Kasumi-1 (cell line): Measurements from ENCODE around the gene NUDC.
"Not testable (repeated sequence)": the region's sequence is repeated elsewhere in the genome, so short reads cannot be mapped to it uniquely, and the experiment has no call there.

Source experiments
- DNase-seq, 2 experiments: peaks; one replicate each; lab custom pipeline; 2025; lab: John Stamatoyannopoulos, UW

The NUDC gene

GRCh38 chr1:26921540-26922430, at the start of gene NUDC:
TSS of gene NUDC (plus strand) at chr1:26921743. CDS start at chr1:26921849, 106 bp downstream.
- peak; percentile 94 for DNase-seq

GRCh38 chr1:26873097-26873496, 48.4 kb upstream of the NUDC start:
- not testable (repeated sequence) for DNase-seq

- no peak for DNase-seq
Measured at GRCh38 chr1:26874896-26875295, 46.6 kb upstream of the NUDC start.

GRCh38 chr1:26877326-26877725, 44.2 kb upstream of the NUDC start:
- DNase-seq, result no peak

GRCh38 chr1:26879793-26880192, 41.8 kb upstream of the NUDC start:
- DNase-seq, result no peak

- not testable (repeated sequence) for DNase-seq
Measured at GRCh38 chr1:26881611-26882010, 39.9 kb upstream of the NUDC start.

GRCh38 chr1:26882696-26883463, 38.7 kb upstream of the NUDC start:
- DNase-seq, result no peak

GRCh38 chr1:26887125-26887524, 34.4 kb upstream of the NUDC start:
- peak; percentile 59 to 73 for DNase-seq

GRCh38 chr1:26888231-26888630, 33.3 kb upstream of the NUDC start:
- no peak for DNase-seq

GRCh38 chr1:26889551-26890466, 31.7 kb upstream of the NUDC start, which contains the start of gene GPN2:
TSS of gene GPN2 (minus strand) at chr1:26890283. CDS start at chr1:26890096, 187 bp downstream.
- peak; percentile 83 to 84 for DNase-seq

GRCh38 chr1:26890467-26890796, 31.1 kb upstream of the NUDC start:
- peak in 1 of 2 experiments; percentile 49 for DNase-seq

- DNase-seq, result no peak
Measured at GRCh38 chr1:26894263-26894662, 27.3 kb upstream of the NUDC start.

GRCh38 chr1:26897351-26897750, 24.2 kb upstream of the NUDC start:
- no peak for DNase-seq

GRCh38 chr1:26900001-26900814, 21.3 kb upstream of the NUDC start, which contains the start of gene GPATCH3:
TSS of gene GPATCH3 (minus strand) at chr1:26900467. CDS start at chr1:26900442, 25 bp downstream.
- DNase-seq, result peak; percentile 79 to 90

GRCh38 chr1:26900815-26901511, 20.6 kb upstream of the NUDC start:
- DNase-seq, result no peak

- no peak for DNase-seq
Measured at GRCh38 chr1:26907071-26907917, 14.2 kb upstream of the NUDC start.

- DNase-seq, result no peak
Measured at GRCh38 chr1:26909951-26910342, 11.6 kb upstream of the NUDC start.

- no peak for DNase-seq
Measured at GRCh38 chr1:26910343-26911160, 11.0 kb upstream of the NUDC start.
